Endometrial microvascular endothelial cells (primary cell): Measurements from ENCODE around the gene CDH12. TPM values are rescaled to one million over a fixed set of nuclear protein-coding genes. Genes with fewer than 3 reads are reported as not detected.

Experiments
- in situ Hi-C: cut with HindIII; loops from 2 replicates; pipeline ENCODE4 v1.10.0; 2017; ENCODE audit warnings: low sequenced_read_pairs, low pct_unique_long_range_greater_than_20kb; ENCODE audit errors: inconsistent ontology term
- total RNA-seq: library from RNA; depleted of rRNA; stranded (reverse); fragments of >200 nt; gene quantifications from one replicate; pipeline ENCODE4 v1.2.3, GENCODE V29; 2015; ENCODE audit errors: inconsistent ontology term

Gene CDH12
- total RNA-seq, 1 donor from 2014 or later: not detected

GRCh38 chr5:21773456-21773855 lies 1079.7 kb downstream of the CDH12 start:
- in situ Hi-C loops: no loop called here

- in situ Hi-C loops: no loop called here
Observed at GRCh38 chr5:21765406-21765805, 1087.7 kb downstream of the CDH12 start.

GRCh38 chr5:21739096-21739495 lies 1114.0 kb downstream of the CDH12 start:
- in situ Hi-C loops: no loop called here

- in situ Hi-C loops: no loop called here
Observed at GRCh38 chr5:21723500-21723899, 1129.6 kb downstream of the CDH12 start.

- in situ Hi-C loops: no loop called here
Observed at GRCh38 chr5:21711866-21712758, 1141.0 kb downstream of the CDH12 start.

- in situ Hi-C loops: no loop called here
Observed at GRCh38 chr5:21709770-21710169, 1143.4 kb downstream of the CDH12 start.

GRCh38 chr5:21704974-21705668 lies 1148.0 kb downstream of the CDH12 start:
- in situ Hi-C loops: no loop called here

GRCh38 chr5:21701317-21701716 lies 1151.8 kb downstream of the CDH12 start:
- in situ Hi-C loops: no loop called here
